Measurements from ENCODE around the gene UXT.

DNA sequence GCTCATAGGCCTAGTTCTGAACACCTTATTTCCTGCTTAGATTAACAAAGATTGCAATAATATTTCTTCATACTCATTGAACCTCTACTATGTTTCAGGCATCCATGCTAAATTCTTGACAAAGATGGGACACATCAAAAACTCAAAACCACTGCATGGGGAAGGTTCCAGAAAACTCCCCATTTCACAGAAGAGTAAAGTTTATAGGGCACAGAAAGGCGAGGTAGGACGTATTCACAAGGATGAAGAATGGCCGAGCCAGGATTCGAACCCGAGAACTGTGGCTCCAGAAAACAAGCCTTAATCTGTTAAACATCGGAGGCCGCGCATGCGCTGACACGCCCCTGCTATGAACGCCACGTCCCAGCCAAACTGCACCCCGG is 688 bp downstream of the UXT start:
- TF ChIP-seq MYC (IDR thresholded peaks at IDR 0.05; ENCODE audit: low read depth, low read length): no peak
- TF ChIP-seq POLR2A (IDR thresholded peaks at IDR 0.05; ENCODE audit: low read depth, low read length): no peak
- no peak for TF ChIP-seq CTCF (IDR thresholded peaks at IDR 0.05; ENCODE audit: extremely low read depth in 1 of 2, insufficient read depth in 1 of 2, low read depth in 1 of 2, low read length in 2 of 2)

Data from endothelial cell of umbilical vein (primary cell).